ENCODE measurements around the gene SERTAD4. TPM values are rescaled to one million over a fixed set of nuclear protein-coding genes. Genes with fewer than 3 reads are reported as not detected.
"Not testable (repeated sequence)": the region's sequence is repeated elsewhere in the genome, so short reads cannot be mapped to it uniquely, and the experiment has no call there.

SERTAD4 gene
- total and polyA plus RNA-seq, 10 of the 15 experiments (the other 5 are each of a cell fraction or from before 2014, with no cell fraction given) = not detected

- ChIA-PET RAD21 (ENCODE audit: unreplicated experiment) (no interaction called here), SMC1A (ENCODE audit: uncharacterized antibody, unreplicated experiment) (no interaction called here), CTCF (no interaction called here), POLR2A (no interaction called here)
- Histone ChIP-seq H3K9ac (ENCODE audit: control insufficient read depth, insufficient read depth, low read length) (no peak overlapping the region), H3K36me3 (ENCODE audit: control insufficient read depth in 2 of 2, insufficient read depth in 2 of 2, low read length in 1 of 2) (no peaks in the 10 kb centered on the region), H3K27me3 (replicated peaks in 1 of 2; ENCODE audit: control insufficient read depth in 2 of 2, insufficient read depth in 2 of 2, low read length in 1 of 2) (no peaks in the 10 kb centered on the region), H2AFZ (ENCODE audit: control insufficient read depth, low read depth, low read length) (no peak overlapping the region), H3K4me3 (no peak overlapping the region), H3K27ac (ENCODE audit: control insufficient read depth, insufficient read depth) (no peak overlapping the region), H3K9me3 (replicated peaks; ENCODE audit: control insufficient read depth, insufficient read depth, low read length) (no peaks in the 10 kb centered on the region; the same call in 2 of the 3 replicates), H3K79me2 (ENCODE audit: control insufficient read depth, insufficient read depth, low read length) (no peaks in the 10 kb centered on the region), H3K4me1 (ENCODE audit: control insufficient read depth, insufficient read depth, low read length) (no peaks in the 10 kb centered on the region), H4K20me1 (ENCODE audit: control insufficient read depth, insufficient read depth) (no peaks in the 10 kb centered on the region), H3K4me2 (ENCODE audit: control insufficient read depth, insufficient read depth) (no peak overlapping the region)
- ATAC-seq (no peak), DNase-seq (ENCODE audit: low read depth, low spot score) (no peak), FAIRE-seq (no peak)
- BruUV-seq (replicated peaks) = no TSS peak
- intact Hi-C loops (cut with micrococcal nuclease; ENCODE audit: unreplicated experiment) = no loop called here
- in situ Hi-C loops (cut with MboI) = no loop called here
- no peak for TF ChIP-seq TAF1 (IDR thresholded peaks at IDR 0.05; ENCODE audit: borderline replicate concordance, low read depth, low read length)
- 20% methylated on average over 8 of the region's 8 CpGs for WGBS (ENCODE audit: insufficient coverage, insufficient replicate concordance, low lambda C conversion rate, missing lambda C conversion rate)
Observed at GRCh38 chr1:210195635-210196160, 36.9 kb upstream of the SERTAD4 start.

DNA sequence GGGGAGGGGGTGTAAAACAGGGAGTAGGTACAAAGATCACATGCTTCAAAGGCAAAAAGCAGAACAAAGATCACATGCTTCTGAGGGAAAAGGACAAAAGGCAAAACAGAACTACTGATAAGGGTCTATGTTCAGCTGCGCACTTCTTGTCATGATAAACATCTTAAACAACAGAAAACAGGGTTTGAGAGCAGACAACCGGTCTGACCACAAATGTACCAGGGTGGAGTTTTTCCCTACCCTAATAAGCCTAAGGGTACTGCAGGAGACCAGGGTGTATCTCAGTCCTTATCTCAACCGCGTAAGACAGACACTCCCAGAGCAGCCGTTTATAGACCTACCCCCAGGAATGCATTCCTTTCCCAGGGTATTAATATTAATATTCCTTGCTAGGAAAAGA lies 36.3 kb upstream of the SERTAD4 start:
- SMC1A ChIA-PET (ENCODE audit: uncharacterized antibody, unreplicated experiment); H3K36me3 ChIP-seq (ENCODE audit: control insufficient read depth in 2 of 2, insufficient read depth in 2 of 2, low read length in 1 of 2); H3K27ac ChIP-seq (ENCODE audit: control insufficient read depth, insufficient read depth); H3K79me2 ChIP-seq (ENCODE audit: control insufficient read depth, insufficient read depth, low read length); in situ Hi-C loops (cut with MboI); H4K20me1 ChIP-seq (ENCODE audit: control insufficient read depth, insufficient read depth); H3K4me3 ChIP-seq; H3K9me3 ChIP-seq (replicated peaks; ENCODE audit: control insufficient read depth, insufficient read depth, low read length); intact Hi-C loops (cut with micrococcal nuclease; ENCODE audit: unreplicated experiment); ATAC-seq; H3K9ac ChIP-seq (ENCODE audit: control insufficient read depth, insufficient read depth, low read length); H2AFZ ChIP-seq (ENCODE audit: control insufficient read depth, low read depth, low read length); H3K27me3 ChIP-seq (replicated peaks in 1 of 2; ENCODE audit: control insufficient read depth in 2 of 2, insufficient read depth in 2 of 2, low read length in 1 of 2); RAD21 ChIA-PET (ENCODE audit: unreplicated experiment); POLR2A ChIA-PET; H3K4me1 ChIP-seq (ENCODE audit: control insufficient read depth, insufficient read depth, low read length); FAIRE-seq; DNase-seq (ENCODE audit: low read depth, low spot score); BruUV-seq (replicated peaks); H3K4me2 ChIP-seq (ENCODE audit: control insufficient read depth, insufficient read depth): not testable (repeated sequence)
- CTCF ChIA-PET = interaction anchor here (1.6 kb wide), 1 partner anchor 52 kb away, joined by 3 read pairs; no protein-coding TSS in a partner anchor
- WGBS (ENCODE audit: insufficient coverage, insufficient replicate concordance, low lambda C conversion rate, missing lambda C conversion rate) = 82% methylated on average over 5 of the region's 5 CpGs
